Glutamatergic neuron (in vitro differentiated cells): ENCODE measurements around the gene MCCD1. TPM values are rescaled to one million over a fixed set of nuclear protein-coding genes. Genes with fewer than 3 reads are reported as not detected.
A peak's percentile ranks its signal among the peaks of the same experiment; 100 is the strongest.
"Not testable (repeated sequence)": the region's sequence is repeated elsewhere in the genome, so short reads cannot be mapped to it uniquely, and the experiment has no call there.

Experiments
- DNase-seq: peaks from one replicate; pipeline ENCODE4 v3.0.0; 2022
- H3K27ac Mint-ChIP-seq: one replicate; pipeline ENCODE4 v1.8.0; 2020; ENCODE audit warnings: mild to moderate bottlenecking, mixed read lengths, inconsistent platforms; ENCODE audit not compliant: unreplicated experiment
- H3K27me3 Mint-ChIP-seq: one replicate; pipeline ENCODE4 v1.8.0; 2020; ENCODE audit warnings: mild to moderate bottlenecking, moderate library complexity, mixed read lengths, inconsistent platforms; ENCODE audit not compliant: unreplicated experiment
- H3K36me3 Mint-ChIP-seq: one replicate; pipeline ENCODE4 v1.8.0; 2020; ENCODE audit warnings: mild to moderate bottlenecking, mixed read lengths, inconsistent platforms; ENCODE audit not compliant: unreplicated experiment
- H3K4me1 Mint-ChIP-seq: one replicate; pipeline ENCODE4 v1.8.0; 2020; ENCODE audit warnings: mild to moderate bottlenecking, low read depth, mixed read lengths, inconsistent platforms; ENCODE audit not compliant: unreplicated experiment
- H3K4me3 Mint-ChIP-seq: one replicate; pipeline ENCODE4 v1.8.0; 2020; ENCODE audit warnings: mild to moderate bottlenecking, mixed read lengths, inconsistent platforms; ENCODE audit not compliant: unreplicated experiment
- H3K9me3 Mint-ChIP-seq: one replicate; pipeline ENCODE4 v1.8.0; 2020; ENCODE audit warnings: mild to moderate bottlenecking, moderate library complexity, mixed read lengths, inconsistent platforms; ENCODE audit not compliant: unreplicated experiment
- total RNA-seq: library from RNA; stranded (reverse); fragmentation: NEBNext Ultra II Directional; extraction: Animal tissue kit (Norgen Biotek cat#: 25700); gene quantifications from one replicate; pipeline ENCODE4 v1.2.1, GENCODE V29; 2021; ENCODE audit not compliant: unreplicated experiment
- TF ChIP-seq, protein P1 (sequence below): fragments of 200-600 bp; sonication (generic); IDR thresholded peaks from one replicate; pipeline ENCODE4 v1.5.0; 2021; ENCODE audit not compliant: partially characterized antibody, unreplicated experiment

The MCCD1 gene
- total RNA-seq, 1 donor from 2014 or later: not detected

DNA sequence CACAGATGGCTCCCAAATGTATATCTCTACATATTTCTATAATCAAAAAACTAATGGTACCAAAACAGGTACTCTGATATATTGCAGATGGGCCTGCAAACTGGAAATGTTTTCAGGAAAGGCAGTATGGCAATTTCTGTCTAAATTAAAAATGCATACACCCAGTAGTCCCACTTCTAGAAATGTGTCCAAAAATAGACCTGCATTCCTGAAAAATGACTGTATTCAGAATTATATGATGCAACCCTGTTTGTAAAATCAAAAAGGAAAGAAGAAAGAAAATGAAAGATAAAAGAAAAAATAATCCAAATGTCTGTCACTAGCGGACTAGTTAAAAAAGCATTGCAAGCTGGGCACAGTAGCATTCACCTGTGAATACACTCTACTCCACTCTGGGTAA is 43.7 kb upstream of the MCCD1 start:
- no peaks in the 10 kb centered on the region for H3K9me3 Mint-ChIP-seq
- no peak overlapping the region for H3K27ac Mint-ChIP-seq
- H3K27me3 Mint-ChIP-seq: no peaks in the 10 kb centered on the region
- no peak overlapping the region for H3K4me3 Mint-ChIP-seq
- DNase-seq: no peak
- H3K4me1 Mint-ChIP-seq: no peaks in the 10 kb centered on the region
- no peaks in the 10 kb centered on the region for H3K36me3 Mint-ChIP-seq
- TF ChIP-seq, protein P1, sequence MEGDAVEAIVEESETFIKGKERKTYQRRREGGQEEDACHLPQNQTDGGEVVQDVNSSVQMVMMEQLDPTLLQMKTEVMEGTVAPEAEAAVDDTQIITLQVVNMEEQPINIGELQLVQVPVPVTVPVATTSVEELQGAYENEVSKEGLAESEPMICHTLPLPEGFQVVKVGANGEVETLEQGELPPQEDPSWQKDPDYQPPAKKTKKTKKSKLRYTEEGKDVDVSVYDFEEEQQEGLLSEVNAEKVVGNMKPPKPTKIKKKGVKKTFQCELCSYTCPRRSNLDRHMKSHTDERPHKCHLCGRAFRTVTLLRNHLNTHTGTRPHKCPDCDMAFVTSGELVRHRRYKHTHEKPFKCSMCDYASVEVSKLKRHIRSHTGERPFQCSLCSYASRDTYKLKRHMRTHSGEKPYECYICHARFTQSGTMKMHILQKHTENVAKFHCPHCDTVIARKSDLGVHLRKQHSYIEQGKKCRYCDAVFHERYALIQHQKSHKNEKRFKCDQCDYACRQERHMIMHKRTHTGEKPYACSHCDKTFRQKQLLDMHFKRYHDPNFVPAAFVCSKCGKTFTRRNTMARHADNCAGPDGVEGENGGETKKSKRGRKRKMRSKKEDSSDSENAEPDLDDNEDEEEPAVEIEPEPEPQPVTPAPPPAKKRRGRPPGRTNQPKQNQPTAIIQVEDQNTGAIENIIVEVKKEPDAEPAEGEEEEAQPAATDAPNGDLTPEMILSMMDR: no peak

DNA sequence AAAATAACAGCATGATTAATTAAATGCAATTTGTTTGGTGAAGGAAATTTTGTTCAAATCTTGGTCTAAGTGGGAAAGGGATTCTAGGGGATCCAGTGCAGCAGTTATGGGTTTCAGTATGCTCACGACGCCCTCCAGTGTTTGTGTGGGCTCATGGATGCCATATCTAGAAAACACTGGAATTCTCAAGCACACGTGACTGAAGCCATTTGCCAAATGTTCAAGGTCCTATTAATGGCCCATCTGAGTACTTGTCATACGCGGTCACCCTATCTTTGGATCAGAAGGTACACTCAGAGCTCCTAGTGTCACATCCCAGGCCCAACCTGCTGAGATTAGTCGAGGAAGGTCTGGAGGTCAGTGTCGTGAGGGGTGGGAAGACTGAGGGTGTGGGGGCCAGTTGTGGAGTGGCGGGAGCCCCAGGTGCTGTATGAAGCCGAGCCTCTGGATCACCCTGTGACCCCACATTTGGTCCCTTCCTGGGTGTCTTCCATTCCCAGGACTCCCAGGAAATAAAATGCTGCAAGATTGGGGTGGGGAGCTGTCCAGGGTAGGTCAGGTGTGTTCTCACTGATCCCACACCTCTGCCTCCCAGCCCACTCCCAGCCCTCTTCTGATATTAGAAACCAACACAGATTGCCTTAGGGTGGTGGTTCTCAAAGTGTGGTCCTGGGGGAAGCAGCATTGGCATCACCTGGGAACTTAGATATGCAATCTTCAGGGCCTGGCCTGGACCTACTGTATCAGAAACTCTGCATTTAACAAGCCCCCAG is 42.5 kb upstream of the MCCD1 start:
- not testable (repeated sequence) for H3K4me3 Mint-ChIP-seq, DNase-seq, H3K27me3 Mint-ChIP-seq

DNA sequence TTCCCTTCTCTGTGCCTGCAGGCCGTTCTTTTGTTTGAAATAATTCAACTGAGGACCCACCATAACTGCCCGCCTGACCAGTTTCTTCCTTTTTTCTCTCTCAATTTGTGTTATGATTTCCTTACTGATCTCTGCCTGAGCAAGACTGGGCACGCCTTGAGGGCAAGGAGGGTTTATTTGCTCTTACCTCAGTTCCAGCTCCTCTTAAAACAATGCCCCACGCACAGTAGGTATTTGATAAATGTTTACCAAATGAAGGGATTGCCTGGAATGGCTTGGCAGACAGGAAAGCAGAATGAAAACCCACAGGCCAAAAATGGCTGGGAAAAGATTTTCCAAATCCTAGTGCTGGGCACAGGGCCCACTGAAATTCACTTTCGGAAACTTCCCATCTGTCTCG is 41.1 kb upstream of the MCCD1 start:
- H3K27me3 Mint-ChIP-seq, DNase-seq, H3K4me3 Mint-ChIP-seq, H3K4me1 Mint-ChIP-seq, H3K36me3 Mint-ChIP-seq, H3K9me3 Mint-ChIP-seq: not testable (repeated sequence)
- H3K27ac Mint-ChIP-seq: peak overlapping the region; percentile 59

More for the DNA sequence above, 42.5 kb upstream of the MCCD1 start:
- H3K9me3 Mint-ChIP-seq, H3K36me3 Mint-ChIP-seq, H3K4me1 Mint-ChIP-seq, H3K27ac Mint-ChIP-seq: not testable (repeated sequence)

DNA sequence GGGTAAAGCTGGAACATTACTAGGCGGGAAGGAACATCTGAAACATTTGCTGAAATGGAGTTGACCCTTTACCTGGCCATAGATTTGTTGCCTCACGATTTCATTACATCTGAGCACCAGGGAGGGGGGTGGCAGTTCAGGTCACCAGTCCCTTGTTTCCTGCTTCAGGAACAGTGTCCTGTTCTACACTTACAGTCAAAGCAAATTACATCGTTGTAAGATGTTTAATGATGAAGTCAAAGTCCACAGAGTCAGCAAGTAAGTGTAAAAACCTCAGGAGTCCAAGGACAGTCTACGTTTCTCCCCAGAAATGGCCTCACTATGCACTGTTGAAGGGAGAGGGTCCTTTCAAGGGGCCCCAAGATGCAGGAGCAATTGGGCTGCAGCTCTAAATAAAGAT is 39.7 kb upstream of the MCCD1 start:
- Mint-ChIP-seq H3K9me3 (no peaks in the 10 kb centered on the region), H3K4me1 (peaks cover 2% of the 10 kb centered on the region), H3K4me3 (no peak overlapping the region), H3K36me3 (no peaks in the 10 kb centered on the region), H3K27me3 (peaks cover 2% of the 10 kb centered on the region), H3K27ac (no peak overlapping the region)
- no peak for DNase-seq
- TF ChIP-seq, protein P1: no peak

DNA sequence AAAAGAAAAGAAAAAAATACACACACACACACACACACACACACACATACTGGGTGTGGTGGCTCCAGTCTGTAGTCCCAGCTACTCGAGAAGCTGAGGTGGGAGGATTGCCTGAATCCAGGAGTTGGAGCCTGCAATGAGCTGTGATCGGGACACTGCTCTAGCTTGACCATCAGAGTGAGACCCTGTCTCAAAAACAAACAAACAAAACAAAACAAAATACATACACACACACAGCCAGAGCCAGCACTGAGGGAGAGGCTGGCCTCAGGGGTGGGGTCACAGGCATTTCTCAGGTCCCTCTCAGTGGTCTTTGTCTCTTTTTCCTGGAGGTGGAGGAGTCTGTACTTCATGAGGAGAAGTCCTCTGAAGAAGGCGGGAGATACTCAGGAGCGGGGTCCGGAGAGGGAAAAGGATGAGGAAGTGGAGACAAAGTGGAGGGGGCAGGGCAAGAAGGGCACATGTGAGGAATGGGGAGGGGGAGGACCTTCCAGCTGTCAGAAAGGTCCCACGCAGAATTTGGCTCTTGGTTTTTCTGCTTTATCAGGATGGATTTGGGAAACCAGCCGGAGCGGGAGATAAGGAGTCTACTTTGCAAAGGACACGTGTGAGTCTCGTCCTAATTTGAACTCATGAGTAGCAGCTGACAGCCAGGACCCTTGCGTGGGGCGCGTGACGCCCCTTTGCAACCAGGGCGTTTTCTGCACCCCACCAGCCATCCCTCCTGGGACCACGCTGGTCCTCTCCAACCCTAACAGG is 38.5 kb upstream of the MCCD1 start:
- H3K9me3 Mint-ChIP-seq: no peaks in the 10 kb centered on the region
- H3K4me1 Mint-ChIP-seq: peaks cover 2% of the 10 kb centered on the region
- peaks cover 2% of the 10 kb centered on the region for H3K27me3 Mint-ChIP-seq
- H3K36me3 Mint-ChIP-seq: no peaks in the 10 kb centered on the region
- DNase-seq: no peak
- H3K4me3 Mint-ChIP-seq: no peak overlapping the region
- TF ChIP-seq, protein P1: no peak
- no peak overlapping the region for H3K27ac Mint-ChIP-seq

DNA sequence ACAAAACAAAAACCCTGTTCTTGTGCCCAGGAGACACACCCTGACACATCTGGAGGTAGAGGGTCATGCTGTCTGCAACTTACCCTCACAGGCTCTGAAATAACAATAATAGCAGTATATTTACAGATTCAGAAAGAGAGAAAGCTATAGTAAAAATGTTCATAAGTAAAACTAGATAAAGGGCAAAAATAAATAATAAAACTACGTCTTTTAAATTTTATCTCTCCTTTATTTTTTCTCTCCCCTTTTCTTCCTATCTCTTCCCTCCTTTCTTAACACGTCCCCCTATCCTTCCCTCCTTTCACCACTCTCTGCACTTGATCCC is 35.2 kb upstream of the MCCD1 start:
- peak overlapping the region; percentile 84 for H3K4me3 Mint-ChIP-seq

More for the DNA sequence above, 35.2 kb upstream of the MCCD1 start:
- not testable (repeated sequence) for H3K9me3 Mint-ChIP-seq, DNase-seq, H3K4me1 Mint-ChIP-seq, H3K36me3 Mint-ChIP-seq, H3K27ac Mint-ChIP-seq
- H3K27me3 Mint-ChIP-seq: peaks cover 10% of the 10 kb centered on the region
